Testis (tissue), 2 donors: Measurements from ENCODE around the gene SPEN.

Experiments used
- CTCF ChIP-seq, 3 experiments: fragments of 450-650 bp in 2 of 3; fragments of 200-600 bp in 1 of 3; sonication (generic) in 1 of 3; IDR thresholded peaks; one replicate each; pipeline ENCODE4 v1.5.1; 2016 to 2019; ENCODE audit warnings: antibody characterized with exemption in 3 of 3, mild to moderate bottlenecking in 2 of 3, moderate library complexity in 1 of 3
- POLR2A ChIP-seq: fragments of 450-650 bp; IDR thresholded peaks from one replicate; pipeline ENCODE4 v1.6.1; 2017; ENCODE audit warnings: antibody characterized with exemption, mild to moderate bottlenecking, moderate library complexity

- TF ChIP-seq CTCF (IDR thresholded peaks at IDR 0.05) (no peak), POLR2A (no peak)
These were observed 27.0 kb downstream of the SPEN start for GRCh38 chr1:15874471-15874870.
